Upper lobe of left lung (tissue), 6 donors: Measurements from ENCODE around the gene SLC25A28. TPM values are rescaled to one million over a fixed set of nuclear protein-coding genes. Genes with fewer than 3 reads are reported as not detected.

ENCODE experiments used
- ATAC-seq, 2 donors: fragments of 200-7000 bp; cut with Tn5 transposase; one replicate each; pipeline ENCODE4 v1.9.1; 2022; ENCODE audit warnings: mild to moderate bottlenecking in 2 of 2, moderate library complexity in 2 of 2; ENCODE audit not compliant: low FRiP score in 2 of 2
- DNase-seq, 2 donors: peaks; one replicate each; pipeline ENCODE4 v3.0.0-alpha.2; 2019 to 2020
- H3K27ac ChIP-seq, 4 donors: fragments of 200-600 bp; sonication (generic); one replicate each; pipeline ENCODE4 v1.5.1; 2016 to 2019
- H3K27me3 ChIP-seq, 4 donors: fragments of 200-600 bp; sonication (generic); one replicate each; pipeline ENCODE4 v1.5.1; 2017 to 2019
- H3K36me3 ChIP-seq, 4 donors: fragments of 200-600 bp; sonication (generic); one replicate each; pipeline ENCODE4 v1.5.1; 2016 to 2019
- H3K4me1 ChIP-seq, 4 donors: fragments of 200-600 bp; sonication (generic); one replicate each; pipeline ENCODE4 v1.5.1; 2018 to 2019
- H3K4me3 ChIP-seq, 4 donors: fragments of 200-600 bp; sonication (generic); one replicate each; pipeline ENCODE4 v1.5.1; 2017 to 2019; ENCODE audit warnings: mild to moderate bottlenecking in 2 of 4, moderate library complexity in 1 of 4
- H3K9me3 ChIP-seq, 4 donors: fragments of 200-600 bp; sonication (generic); one replicate each; pipeline ENCODE4 v1.5.1; 2018 to 2019
- CTCF ChIP-seq, 6 experiments: fragments of 450-650 bp in 4 of 6; fragments of 200-600 bp in 2 of 6; sonication (generic) in 2 of 6; IDR thresholded peaks; one replicate each; pipeline ENCODE4 v1.5.1; 2016 to 2019; ENCODE audit warnings: antibody characterized with exemption in 6 of 6
- EP300 ChIP-seq, 4 donors: sonication (generic); formaldehyde crosslinking; IDR thresholded peaks; one replicate each; pipeline ENCODE4 v1.5.1; 2017; ENCODE audit warnings: antibody characterized with exemption in 4 of 4, control low read depth in 2 of 4
- POLR2A ChIP-seq, 4 donors: fragments of 450-650 bp; IDR thresholded peaks; one replicate each; pipeline ENCODE4 v1.5.1; 2016 to 2017; ENCODE audit warnings: antibody characterized with exemption in 4 of 4, mild to moderate bottlenecking in 2 of 4
- POLR2AphosphoS5 ChIP-seq, 2 donors: sonication (generic); formaldehyde crosslinking; IDR thresholded peaks; one replicate each; pipeline ENCODE4 v1.5.1; 2017; ENCODE audit warnings: antibody characterized with exemption in 2 of 2
- WGBS, 2 donors: methylation state at CpG; one replicate each; pipeline ENCODE4 v1.1.5; 2017 to 2018; 5-methylcytosine and 5-hydroxymethylcytosine counted together
- total RNA-seq, 6 donors: library from RNA; depleted of rRNA in 4 of 6; stranded (reverse); fragments of >200 nt in 4 of 6; gene quantifications; one replicate each; pipeline versions ENCODE4 v1.1.0 to v1.2.1, GENCODE V29; 2016 to 2021
- donor health status: DM: no; HTN: no; CAD: no; lungs with moderate emphysema.
- donor health status: DM: no; HTN: yes; CAD: no; lungs with severe emphysema.

The SLC25A28 gene
- total RNA-seq, 6 donors from 2014 or later, result 25.7 to 53.4 (median 45.3) TPM

- Histone ChIP-seq H3K9me3 (no peaks in the 10 kb centered on the region), H3K27me3 (no peaks in the 10 kb centered on the region), H3K4me1 (no peaks in the 10 kb centered on the region), H3K27ac (no peak overlapping the region), H3K4me3 (no peak overlapping the region), H3K36me3 (no peaks in the 10 kb centered on the region)
- no peak for DNase-seq
- no peak for ATAC-seq
- WGBS, 2 donors, result 62 to 63% methylated on average over 3 of the region's 3 CpGs
- TF ChIP-seq EP300 (IDR thresholded peaks at IDR 0.05) (no peak), POLR2AphosphoS5 (IDR thresholded peaks at IDR 0.05) (no peak), POLR2A (IDR thresholded peaks at IDR 0.05) (no peak), CTCF (IDR thresholded peaks at IDR 0.05) (no peak)
Observed at GRCh38 chr10:99595236-99595635, 25.0 kb downstream of the SLC25A28 start.

GRCh38 chr10:99593312-99593711 lies 26.9 kb downstream of the SLC25A28 start:
- TF ChIP-seq CTCF (IDR thresholded peaks at IDR 0.05), result no peak
- TF ChIP-seq EP300 (IDR thresholded peaks at IDR 0.05), result no peak
- TF ChIP-seq POLR2A (IDR thresholded peaks at IDR 0.05), result no peak
- no peak for TF ChIP-seq POLR2AphosphoS5 (IDR thresholded peaks at IDR 0.05)
- no peak overlapping the region for H3K27ac ChIP-seq
- H3K4me3 ChIP-seq, result no peak overlapping the region
- H3K36me3 ChIP-seq, result no peaks in the 10 kb centered on the region
- 68 to 79% methylated on average over 5 of the region's 5 CpGs for WGBS, 2 donors
- no peaks in the 10 kb centered on the region for H3K27me3 ChIP-seq
- H3K9me3 ChIP-seq, result no peaks in the 10 kb centered on the region
- DNase-seq (no peak), ATAC-seq (no peak)
- no peaks in the 10 kb centered on the region for H3K4me1 ChIP-seq

DNA sequence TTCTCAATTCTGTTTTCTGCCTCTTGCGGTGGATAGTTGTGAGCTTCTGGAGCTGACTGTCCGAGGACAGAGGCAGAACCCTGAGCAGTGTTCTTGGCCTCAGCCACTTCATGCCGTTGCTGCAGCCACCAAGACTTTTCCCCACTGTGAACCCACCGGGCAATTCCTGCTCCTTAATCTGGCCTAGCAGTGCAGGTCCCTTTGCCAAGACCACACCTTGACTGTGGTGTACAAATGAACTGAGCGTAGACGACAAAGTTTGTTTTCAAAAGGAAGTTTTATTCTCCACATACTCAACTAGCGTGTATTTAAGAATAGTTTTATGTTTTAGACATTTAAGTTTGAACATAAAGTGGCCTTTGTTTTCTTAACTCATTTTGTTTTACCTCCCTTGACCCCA lies 29.4 kb downstream of the SLC25A28 start:
- no peak overlapping the region for H3K4me3 ChIP-seq
- no peaks in the 10 kb centered on the region for H3K36me3 ChIP-seq
- no peaks in the 10 kb centered on the region for H3K4me1 ChIP-seq
- no peaks in the 10 kb centered on the region for H3K27me3 ChIP-seq
- 85 to 89% methylated on average over 7 of the region's 7 CpGs for WGBS, 2 donors
- H3K27ac ChIP-seq, result no peak overlapping the region
- TF ChIP-seq POLR2A (IDR thresholded peaks at IDR 0.05), result no peak
- TF ChIP-seq EP300 (IDR thresholded peaks at IDR 0.05), result no peak
- TF ChIP-seq POLR2AphosphoS5 (IDR thresholded peaks at IDR 0.05), result no peak
- no peak for TF ChIP-seq CTCF (IDR thresholded peaks at IDR 0.05)
- no peak for DNase-seq
- ATAC-seq, result no peak
- H3K9me3 ChIP-seq, result no peaks in the 10 kb centered on the region

- Histone ChIP-seq H3K36me3 (no peaks in the 10 kb centered on the region), H3K9me3 (no peaks in the 10 kb centered on the region), H3K27ac (no peak overlapping the region), H3K4me3 (no peak overlapping the region), H3K4me1 (no peaks in the 10 kb centered on the region), H3K27me3 (no peaks in the 10 kb centered on the region)
- WGBS, 2 donors, result 42 to 64% methylated on average over 7 to 8 of the region's 8 CpGs
- TF ChIP-seq POLR2A (IDR thresholded peaks at IDR 0.05) (no peak), POLR2AphosphoS5 (IDR thresholded peaks at IDR 0.05) (no peak), CTCF (IDR thresholded peaks at IDR 0.05) (no peak), EP300 (IDR thresholded peaks at IDR 0.05) (no peak)
- ATAC-seq (no peak), DNase-seq (no peak)
Observed at GRCh38 chr10:99583687-99584086, 36.6 kb downstream of the SLC25A28 start.

DNA sequence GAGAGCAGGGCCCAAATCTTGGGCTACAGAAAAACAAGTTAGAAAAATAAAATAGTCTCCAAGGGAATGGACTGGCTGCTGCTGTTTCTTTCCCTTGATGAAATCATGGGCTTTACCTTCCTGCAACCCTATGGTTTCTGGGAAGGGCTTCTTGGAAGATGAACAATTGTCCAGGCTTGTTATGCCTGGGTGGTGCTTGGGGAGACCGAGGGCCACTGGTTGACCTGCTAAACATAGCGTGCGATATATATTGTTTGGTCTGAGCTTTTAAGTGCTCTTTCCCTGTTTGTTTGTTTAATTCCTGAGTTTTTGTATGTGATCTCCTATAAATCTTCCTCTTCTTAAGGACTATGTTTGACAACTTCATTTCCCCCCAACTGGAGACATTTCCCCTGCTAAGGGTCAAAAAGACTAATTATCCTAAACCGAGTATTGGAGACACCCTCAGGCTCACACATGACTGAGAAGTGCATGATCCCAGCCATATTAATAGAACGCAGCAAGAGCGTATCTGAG lies 37.9 kb downstream of the SLC25A28 start:
- H3K9me3 ChIP-seq, result no peaks in the 10 kb centered on the region

More for the DNA sequence above, 37.9 kb downstream of the SLC25A28 start:
- no peaks in the 10 kb centered on the region for H3K36me3 ChIP-seq
- DNase-seq, result no peak
- TF ChIP-seq POLR2A (IDR thresholded peaks at IDR 0.05) (no peak), CTCF (IDR thresholded peaks at IDR 0.05) (no peak), EP300 (IDR thresholded peaks at IDR 0.05) (no peak), POLR2AphosphoS5 (IDR thresholded peaks at IDR 0.05) (no peak)
- H3K27ac ChIP-seq, result no peak overlapping the region
- H3K4me1 ChIP-seq, result no peaks in the 10 kb centered on the region
- no peak overlapping the region for H3K4me3 ChIP-seq
- H3K27me3 ChIP-seq, result no peaks in the 10 kb centered on the region
- no peak for ATAC-seq
- WGBS, 2 donors, result 49 to 69% methylated on average over 6 of the region's 6 CpGs
